ENCODE data around the gene CTNNAL1.
"Not testable (repeated sequence)": the region's sequence is repeated elsewhere in the genome, so short reads cannot be mapped to it uniquely, and the experiment has no call there.

CTNNAL1 gene, protein sequence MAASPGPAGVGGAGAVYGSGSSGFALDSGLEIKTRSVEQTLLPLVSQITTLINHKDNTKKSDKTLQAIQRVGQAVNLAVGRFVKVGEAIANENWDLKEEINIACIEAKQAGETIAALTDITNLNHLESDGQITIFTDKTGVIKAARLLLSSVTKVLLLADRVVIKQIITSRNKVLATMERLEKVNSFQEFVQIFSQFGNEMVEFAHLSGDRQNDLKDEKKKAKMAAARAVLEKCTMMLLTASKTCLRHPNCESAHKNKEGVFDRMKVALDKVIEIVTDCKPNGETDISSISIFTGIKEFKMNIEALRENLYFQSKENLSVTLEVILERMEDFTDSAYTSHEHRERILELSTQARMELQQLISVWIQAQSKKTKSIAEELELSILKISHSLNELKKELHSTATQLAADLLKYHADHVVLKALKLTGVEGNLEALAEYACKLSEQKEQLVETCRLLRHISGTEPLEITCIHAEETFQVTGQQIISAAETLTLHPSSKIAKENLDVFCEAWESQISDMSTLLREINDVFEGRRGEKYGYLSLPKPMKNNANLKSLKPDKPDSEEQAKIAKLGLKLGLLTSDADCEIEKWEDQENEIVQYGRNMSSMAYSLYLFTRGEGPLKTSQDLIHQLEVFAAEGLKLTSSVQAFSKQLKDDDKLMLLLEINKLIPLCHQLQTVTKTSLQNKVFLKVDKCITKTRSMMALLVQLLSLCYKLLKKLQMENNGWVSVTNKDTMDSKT

DNA sequence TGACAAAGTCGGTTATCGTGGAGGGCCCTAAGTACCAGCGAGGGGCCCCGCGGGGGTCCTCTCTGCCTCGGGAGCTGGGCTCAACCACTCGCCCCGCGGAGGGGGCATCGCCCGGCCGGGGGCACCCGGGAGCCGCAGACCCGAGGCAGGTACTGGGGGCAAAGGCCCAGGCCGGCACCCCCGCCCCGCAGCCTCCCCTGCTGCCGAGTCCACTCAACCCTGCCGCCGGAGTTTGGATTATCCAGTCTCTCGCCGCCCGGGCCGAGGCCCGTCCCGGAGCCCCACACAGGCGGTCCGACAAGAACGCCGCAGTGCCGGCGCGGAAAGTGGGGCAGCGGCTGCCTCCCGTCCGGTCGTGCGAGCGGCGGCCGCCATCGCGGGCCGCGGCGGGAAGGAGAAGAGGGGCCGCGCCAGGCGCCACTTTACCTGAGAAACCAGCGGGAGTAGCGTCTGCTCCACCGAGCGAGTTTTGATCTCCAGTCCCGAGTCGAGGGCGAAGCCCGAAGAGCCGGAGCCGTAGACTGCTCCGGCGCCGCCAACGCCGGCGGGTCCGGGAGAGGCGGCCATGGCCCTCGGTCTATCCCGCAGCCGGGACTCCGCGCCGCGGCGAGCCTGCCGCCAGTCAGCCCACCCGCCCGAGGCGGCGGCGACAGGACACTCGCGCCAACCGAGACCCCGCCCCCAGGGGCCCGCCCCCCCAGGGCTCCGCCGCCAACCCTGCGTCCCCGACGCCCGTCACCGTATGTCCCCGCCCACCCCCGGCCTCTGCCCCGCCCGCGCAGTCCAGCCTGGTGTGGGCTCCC, at the start of gene CTNNAL1:
TSS of gene CTNNAL1 (minus strand) at position 624 of the 803 bp plus-strand sequence. CDS start at position 567, 57 bp downstream.
- DNase-seq: no peak

DNA sequence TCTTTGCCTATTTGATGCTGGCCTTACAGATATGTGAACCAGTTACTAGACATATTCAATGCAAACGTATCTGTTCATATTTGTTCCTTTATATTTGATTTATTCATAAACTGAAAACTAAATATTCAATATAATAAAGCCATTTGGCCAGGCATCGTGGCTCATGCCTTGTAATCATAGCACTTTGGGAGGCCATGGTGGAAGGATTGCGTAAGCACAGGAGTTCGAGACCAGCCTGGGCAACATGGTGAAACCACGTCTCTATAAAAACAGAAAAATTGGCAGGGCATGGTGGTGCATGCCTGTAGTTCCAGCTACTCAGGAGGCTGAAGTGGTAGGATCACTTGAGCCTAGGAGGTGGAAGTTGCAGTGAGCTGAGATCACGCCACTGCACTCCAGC, 49.2 kb upstream of the CTNNAL1 start:
- no peak for DNase-seq

DNA sequence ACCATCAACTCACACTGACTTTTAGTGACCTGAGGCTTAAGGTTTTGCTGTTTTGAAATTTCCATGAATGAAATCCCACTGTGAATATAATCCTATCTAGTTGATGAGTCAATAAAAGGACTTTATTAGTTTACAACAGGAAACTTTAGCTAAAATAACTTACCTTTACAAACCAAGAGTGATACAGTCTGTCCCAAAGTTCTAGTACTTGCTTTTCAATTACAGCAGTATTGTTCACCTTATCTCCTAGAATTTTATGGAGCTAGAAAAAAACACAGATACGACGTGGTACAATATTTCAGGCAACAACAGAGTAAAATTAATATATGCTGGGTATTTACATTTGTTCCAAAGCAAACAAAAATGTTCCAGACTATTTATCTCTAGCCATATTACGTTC, 46.9 kb upstream of the CTNNAL1 start:
- no peak for DNase-seq

DNA sequence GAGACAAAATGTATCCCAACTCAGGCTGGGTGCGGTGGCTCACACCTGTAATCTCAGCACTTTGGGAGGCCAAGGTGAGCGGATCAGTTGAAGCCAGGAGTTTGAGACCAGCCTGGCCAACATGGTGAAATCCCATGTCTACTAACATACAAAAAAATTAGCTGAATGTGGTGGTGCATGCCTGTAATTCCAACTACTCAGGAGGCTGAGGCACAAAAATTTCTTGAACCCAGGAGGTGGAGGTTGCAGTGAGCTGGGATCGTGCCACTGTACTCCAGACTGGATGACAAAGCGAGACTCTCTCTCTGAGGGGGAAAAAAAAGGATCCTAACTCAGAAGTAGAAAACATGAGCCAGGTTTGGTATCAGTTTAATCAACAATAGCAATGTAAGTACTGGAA, 39.8 kb upstream of the CTNNAL1 start:
- not testable (repeated sequence) for DNase-seq

DNA sequence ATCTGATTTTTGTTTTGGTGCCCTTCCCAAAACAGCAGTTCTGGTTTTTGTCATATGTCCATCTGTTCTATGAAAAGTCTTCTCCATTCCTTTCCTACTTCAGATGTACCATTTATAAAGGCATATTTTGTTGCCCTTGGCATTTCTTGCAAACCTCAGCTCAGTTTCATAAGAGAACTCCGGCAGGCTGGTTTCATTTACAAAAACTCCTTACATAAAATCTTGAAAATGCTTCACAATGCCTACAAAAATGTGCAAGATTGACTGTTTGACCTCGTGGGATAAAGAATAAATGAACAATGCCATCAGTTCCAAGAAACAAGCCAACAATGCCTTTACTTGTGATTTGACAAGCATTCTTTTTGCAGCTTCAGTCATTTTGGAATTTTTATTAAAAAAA, 39.1 kb upstream of the CTNNAL1 start:
- no peak for DNase-seq

DNA sequence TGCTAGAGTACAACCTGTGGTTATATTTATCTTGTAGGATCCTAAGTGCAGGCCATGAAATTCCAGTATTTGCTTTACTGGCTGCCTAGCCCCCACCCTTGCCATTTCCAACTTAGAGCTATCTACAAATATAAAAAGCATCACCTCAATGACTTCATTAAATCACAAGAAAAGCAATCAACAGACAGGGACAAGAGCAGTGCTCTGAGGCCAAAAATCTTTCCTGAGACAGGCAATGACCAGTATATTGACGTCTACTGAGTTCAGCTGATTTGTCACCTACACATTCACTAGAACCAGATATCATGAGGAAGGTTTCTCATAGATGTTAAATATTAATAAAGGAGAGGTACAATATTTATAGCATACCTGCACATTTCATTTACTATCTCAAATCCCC, 38.4 kb upstream of the CTNNAL1 start:
- no peak for DNase-seq

DNA sequence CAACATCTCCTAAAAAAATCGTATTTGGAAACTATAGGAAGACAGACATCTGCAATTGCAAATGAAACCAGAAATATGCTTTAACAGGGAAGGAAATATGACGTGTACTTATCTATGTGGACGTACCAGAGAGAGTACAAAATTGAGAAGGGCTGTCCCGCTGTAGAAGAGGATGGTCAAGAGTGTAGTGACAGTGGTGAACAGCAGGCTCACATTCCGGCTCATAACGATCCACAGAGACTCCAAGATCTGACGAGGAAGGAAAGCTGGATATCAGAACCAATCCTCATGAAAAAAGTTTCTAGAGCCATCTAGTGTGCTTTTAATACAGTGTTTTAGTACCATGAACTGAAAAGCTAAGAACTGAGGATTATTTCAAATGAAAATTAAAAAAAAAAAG, 37.1 kb upstream of the CTNNAL1 start:
- DNase-seq: no peak

DNA sequence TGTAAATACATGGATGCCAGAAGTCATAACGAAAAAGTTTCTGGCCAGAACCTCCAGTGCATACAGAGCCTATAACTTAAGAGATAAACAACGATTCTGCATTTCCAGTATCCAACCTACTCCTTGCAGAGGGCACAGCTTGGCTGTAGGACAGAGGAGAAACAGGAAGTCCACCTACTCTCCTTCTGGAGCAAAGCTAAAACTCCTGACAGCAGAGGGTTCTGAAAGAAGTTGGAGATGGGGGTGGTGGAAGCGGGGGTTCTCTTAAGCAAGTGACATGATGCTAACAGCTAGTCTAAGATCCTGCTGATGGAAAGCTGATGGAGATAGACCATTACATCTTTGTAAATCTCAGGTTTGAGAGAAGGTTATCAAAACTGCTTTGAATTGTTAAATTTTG, 35.5 kb upstream of the CTNNAL1 start:
- no peak for DNase-seq

DNA sequence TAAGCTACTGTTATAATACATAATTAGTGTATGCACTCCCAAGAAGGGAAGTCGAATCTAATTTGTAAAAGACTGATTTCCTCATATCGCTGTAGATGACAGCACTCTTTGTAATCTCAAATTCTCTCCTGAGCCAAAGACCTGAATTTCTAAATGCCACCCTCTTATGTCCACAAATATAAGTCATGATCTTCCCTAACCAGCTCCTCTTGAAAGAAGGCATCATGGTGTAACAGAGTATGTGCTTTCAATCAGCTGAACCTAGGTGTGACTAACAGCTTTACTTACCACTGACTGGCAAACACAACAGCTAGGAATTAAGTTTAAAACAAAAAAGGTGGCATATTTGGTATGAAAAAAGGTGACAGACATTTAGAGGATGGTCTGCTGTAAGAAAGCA, 34.0 kb upstream of the CTNNAL1 start:
- no peak for DNase-seq

DNA sequence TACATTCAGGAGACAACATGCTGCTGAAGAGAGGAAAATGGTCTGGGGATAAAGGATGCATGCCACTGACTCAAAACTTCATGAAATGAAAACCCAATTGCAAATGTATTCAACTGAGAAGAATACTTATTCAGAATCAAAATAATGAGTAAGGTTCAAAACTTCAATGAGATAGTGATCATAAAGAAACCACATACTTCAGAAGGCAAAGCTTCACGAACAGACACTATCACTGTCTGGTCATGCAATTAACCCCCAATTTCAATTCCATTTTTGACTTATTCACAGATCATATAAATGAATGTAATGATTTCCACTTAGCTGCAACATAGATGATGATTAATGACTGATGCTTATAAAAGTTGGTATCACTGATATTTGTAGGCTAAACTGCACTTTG, 33.0 kb upstream of the CTNNAL1 start:
- DNase-seq: no peak

DNA sequence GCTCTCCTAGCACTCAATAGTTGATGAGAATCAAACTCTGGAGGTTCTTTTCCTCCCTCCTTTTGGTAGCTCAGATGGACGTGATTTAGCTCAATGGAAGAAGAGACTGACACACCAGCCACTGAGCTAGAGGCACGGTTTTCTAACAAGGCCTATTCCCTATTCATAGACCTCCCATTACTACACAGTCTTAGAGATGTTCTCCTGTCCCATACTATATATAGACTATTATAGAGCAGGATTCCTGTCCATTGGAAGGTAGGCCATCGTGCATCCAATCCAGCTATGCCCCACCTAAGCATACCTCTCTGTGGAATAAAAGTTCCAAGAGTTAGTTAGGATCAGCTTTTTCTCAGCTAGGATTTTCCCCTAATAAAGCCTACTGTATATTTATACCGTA, 30.3 kb upstream of the CTNNAL1 start:
- no peak for DNase-seq

DNA sequence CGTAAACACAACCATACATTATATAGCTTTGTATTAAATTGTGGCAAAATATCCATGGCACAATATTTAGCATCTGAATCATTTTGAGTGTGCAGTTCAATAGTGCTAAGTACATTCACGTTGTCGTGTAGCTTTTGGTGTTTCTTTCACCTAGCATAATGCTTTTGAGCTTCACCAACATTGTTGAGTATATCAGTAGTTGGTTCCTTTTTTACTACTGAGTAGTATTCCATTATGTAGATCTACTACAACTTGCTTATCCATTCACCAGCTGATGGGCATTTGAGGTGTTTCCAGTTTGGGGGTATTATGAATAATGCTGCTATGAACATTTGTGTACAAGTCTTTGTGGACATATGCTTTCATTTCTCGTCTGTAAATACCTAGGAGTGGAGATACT, 27.3 kb upstream of the CTNNAL1 start:
- no peak for DNase-seq

DNA sequence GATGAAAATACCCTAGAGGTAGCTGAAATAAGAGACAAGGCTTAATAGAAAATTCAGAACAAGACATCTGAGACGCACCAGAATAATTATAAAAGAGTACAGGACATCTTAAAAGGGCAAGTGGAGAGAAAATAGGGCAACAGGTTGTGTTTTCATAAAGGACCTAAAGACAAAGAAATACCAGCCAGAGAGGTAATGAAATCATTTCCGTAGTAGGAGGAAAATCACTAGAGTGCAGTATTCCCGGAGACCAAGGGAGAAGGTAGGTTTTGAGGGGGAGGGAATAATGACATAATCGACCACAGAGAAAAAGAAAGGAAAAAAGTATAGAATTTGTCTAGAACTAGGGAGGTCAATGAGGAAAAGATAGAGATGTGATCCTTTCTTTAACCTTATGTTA, 26.2 kb upstream of the CTNNAL1 start:
- DNase-seq: no peak

DNA sequence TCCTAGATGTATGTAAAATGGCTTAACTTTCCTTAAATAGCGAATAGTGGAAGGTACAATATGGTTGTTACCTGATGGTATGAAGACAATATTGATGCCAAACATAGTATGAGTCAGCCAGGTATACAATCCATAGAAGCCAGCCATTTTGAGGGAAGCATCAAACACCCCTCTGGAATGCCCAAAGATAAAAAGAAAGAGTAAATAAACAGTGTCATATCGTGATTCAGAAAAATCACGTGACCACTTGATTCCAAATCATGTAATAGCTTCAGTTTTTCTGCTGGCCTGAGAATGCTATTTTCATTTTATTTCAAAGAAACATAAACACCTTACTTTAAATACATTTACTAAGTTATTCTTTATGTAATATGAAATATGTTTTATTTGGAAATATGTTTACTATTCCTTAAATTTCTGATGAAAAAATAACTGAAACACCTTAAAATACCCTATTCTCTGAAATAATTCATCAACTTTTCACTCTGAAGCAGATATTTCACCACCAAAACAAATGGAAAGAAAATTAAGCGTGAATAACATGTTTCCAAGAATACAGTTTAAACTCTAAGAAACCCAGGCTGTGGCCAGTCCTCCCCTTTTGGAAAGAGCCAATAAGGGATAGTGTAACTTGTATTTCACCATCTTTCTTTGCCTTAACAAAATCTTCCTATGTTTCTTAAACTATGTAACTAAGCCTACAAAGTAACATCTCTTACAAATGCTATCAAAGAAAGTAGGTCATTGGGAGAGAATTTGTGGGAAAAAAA, 24.8 kb upstream of the CTNNAL1 start:
- no peak for DNase-seq

DNA sequence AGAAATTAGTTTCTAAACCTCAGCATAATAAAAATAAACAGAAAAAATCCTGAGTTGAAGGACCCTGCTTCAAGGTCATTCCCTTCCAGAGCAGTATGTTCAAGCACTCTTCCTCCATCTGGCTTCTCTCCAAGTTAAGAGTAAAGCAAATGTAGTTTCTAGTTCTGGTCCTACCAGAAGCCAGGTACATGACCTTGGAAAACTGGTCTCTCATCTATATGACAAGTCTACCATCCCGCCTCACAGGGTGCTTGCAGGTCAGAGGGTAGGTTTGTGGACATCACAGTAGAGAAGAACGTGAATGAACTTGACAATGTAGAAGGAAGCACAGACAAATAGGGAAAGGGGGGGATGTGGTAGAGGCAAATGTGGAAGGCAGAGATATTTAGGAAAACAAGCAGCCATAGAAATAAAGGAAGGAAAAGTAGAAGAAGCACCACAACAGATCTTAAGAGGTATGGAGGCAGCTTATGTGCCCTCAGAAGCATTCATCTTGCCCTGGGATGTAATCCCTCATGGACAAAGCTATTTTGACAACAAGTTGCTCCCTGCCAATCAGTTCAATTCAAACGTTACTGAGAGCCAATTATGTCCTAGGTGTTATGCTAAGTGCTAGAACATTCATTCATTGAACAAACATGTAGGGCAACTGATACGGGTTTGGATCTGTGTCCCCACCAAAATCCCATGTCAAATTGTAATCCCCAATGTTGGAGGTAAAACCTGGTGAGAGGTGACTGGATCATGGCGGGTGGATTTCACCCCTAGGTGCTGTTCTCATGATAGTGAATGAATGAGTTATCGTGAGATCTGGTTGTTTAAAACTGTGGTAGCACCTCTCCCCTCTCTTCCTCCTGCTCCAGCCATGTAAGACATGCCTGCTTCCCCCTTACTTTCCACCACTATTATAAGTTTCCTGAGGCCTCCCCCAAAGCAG, 23.7 kb upstream of the CTNNAL1 start:
- DNase-seq: no peak

DNA sequence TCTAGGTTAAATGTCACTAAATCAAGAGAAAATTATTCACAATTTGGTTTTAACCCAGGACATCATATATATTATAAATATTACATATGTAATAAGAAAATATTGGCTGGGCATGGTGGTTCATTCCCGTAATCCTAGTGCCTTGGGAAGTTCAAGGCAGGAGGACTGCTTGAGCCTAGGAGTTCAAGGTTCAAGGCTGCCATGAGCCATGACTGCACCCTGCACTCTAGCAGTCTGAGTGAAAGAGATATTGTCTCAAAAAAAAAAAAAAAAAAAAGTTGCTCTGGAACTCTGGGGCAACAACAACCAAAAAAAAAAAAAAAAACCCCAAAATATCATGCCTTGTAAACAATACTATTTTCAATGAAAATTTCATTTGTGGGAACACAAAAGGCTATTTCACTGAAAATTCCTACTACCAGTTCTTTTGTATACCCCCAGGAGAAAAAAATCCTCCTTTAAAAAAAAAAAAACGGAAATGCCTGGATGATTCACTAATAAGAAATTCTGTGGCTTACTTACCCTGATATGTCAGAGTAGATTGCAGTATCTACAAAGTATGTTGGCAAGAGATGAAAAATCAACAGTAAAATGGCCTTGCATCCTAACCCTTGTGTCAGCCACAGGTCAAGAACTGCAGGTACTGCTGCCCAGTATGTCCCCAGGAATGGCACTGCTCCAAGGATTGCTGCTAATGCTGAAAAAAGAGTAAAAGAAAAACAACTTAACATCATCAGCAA, 22.6 kb upstream of the CTNNAL1 start:
- no peak for DNase-seq

DNA sequence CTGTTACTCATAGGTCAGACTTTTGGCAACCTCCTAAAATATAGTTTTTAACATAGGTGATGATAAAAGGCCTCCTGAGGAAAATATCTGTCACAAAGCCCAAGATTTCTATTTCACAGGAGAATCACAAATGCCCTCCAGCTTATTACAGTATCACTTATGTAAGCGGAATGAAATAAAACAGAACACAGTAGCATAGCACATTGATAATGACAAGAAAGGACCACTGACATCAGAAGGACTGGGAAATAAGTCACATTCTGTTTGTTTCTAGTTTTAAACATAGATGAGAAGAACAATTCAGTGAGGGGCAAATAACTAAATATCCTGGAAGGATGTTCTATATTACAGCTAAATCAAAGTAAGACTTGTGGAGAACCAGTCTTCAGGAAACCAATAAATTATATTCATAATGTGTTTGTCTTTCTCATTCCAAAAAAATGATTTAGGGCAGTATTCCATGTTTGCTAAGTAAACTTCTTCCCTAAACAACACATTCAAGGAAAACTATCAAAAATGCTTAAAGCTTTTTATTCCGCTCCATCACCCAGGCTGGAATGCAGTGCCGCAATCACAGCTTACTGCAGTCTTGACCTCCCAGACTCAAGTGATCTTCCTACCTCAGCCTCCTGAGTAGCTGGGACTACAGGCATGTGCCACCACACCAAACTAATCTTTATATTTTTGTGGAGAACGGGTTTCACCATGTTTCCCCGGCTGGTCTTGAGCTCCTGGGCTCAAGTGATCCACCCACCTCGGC, 20.8 kb upstream of the CTNNAL1 start:
- DNase-seq: no peak

DNA sequence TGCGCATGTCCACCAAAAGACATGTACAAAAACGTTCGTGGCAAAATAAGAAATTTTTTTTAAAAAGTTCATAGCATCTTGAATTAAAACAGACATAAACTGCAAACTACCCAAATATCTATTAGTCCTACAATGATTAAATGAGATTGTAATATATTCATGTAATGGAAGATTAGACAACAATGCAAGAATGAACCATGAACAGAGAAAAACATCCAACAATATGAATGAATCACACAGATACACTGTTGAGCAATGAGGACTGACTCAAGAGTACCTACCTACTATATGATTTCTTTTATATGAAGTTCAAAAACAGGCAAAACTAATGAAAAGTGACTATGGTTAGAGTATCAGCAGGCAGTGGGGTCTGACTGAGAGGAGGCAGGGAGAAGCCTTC, 17.9 kb upstream of the CTNNAL1 start:
- no peak for DNase-seq

DNA sequence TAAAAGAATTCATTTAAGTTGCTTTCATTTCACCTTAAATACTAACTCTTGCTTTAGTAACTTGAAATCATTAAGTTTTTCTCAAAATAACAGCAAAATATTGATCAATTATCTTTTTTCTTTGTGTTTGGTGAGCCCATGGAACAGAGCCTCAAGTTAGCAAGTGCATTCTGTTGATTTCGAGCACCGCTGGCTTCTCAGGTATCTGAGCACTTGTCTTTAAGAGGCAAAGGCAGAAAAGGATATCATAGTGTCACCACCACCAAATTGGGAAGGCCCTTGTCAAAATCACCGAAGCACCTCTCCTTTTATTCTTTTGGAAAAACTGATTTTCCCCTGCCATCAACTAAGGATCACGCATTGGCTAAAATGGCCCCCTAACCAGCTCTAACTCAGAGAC, 17.1 kb upstream of the CTNNAL1 start:
- no peak for DNase-seq

DNA sequence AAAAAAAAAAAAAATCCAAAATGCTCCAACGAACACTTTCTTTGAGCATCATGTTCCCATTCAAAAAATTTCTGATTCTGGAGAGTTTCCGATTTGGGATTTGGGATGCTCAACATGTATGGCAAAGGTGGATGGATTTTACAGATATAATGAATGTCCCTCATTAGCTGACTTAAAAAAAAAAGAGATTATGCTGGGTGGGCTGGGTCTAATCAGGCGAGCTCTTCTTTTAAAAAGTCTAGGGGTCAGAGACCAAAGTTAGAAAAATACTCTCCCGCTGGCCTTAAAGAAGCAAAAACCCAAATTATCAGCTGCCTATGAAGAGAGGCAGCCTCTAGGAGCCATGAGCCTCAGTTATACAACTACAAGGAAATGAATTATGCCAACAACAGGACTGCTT, 15.2 kb upstream of the CTNNAL1 start:
- DNase-seq: no peak

Measured in NCI-H1694 (cell line).